ENCODE results near the gene BTNL8.

- TF ChIP-seq CTCF (IDR thresholded peaks at IDR 0.05): no peak
- no peak for TF ChIP-seq POLR2A (IDR thresholded peaks at IDR 0.05)
Measured at GRCh38 chr5:180938294-180938693, 39.3 kb downstream of the BTNL8 start.
